Occipital lobe (tissue), 2 donors: ENCODE results near the gene ARSG. TPM values are rescaled to one million over a fixed set of nuclear protein-coding genes. Genes with fewer than 3 reads are reported as not detected.
"Not testable (repeated sequence)": the region's sequence is repeated elsewhere in the genome, so short reads cannot be mapped to it uniquely, and the experiment has no call there.

Experiments
- DNase-seq: peaks from one replicate; lab custom pipeline; 2025; lab: John Stamatoyannopoulos, UW
- total RNA-seq: library from RNA; depleted of rRNA; stranded (reverse); fragments of >200 nt; gene quantifications from one replicate; pipeline ENCODE4 v1.2.3, GENCODE V29; 2014

Gene ARSG
- total RNA-seq, 1 donor from 2014 or later = 4.4 TPM

- DNase-seq = no peak
These were observed 103.5 kb downstream of the ARSG start for GRCh38 chr17:68394608-68395331.

- no peak for DNase-seq
These were observed 105.2 kb downstream of the ARSG start for GRCh38 chr17:68396226-68397107.

- no peak for DNase-seq
These were observed 105.8 kb downstream of the ARSG start for GRCh38 chr17:68397108-68397536.

GRCh38 chr17:68398691-68399637 lies 107.7 kb downstream of the ARSG start:
- DNase-seq = no peak

- no peak for DNase-seq
These were observed 108.5 kb downstream of the ARSG start for GRCh38 chr17:68399638-68400403.

- DNase-seq = peak; percentile 27
These were observed 109.1 kb downstream of the ARSG start for GRCh38 chr17:68400404-68400735.

GRCh38 chr17:68401288-68401687 lies 110.0 kb downstream of the ARSG start:
- DNase-seq = no peak

- no peak for DNase-seq
These were observed 111.8 kb downstream of the ARSG start for GRCh38 chr17:68403122-68403521.

GRCh38 chr17:68403837-68404236 lies 112.5 kb downstream of the ARSG start:
- not testable (repeated sequence) for DNase-seq

GRCh38 chr17:68407656-68408055 lies 116.4 kb downstream of the ARSG start:
- not testable (repeated sequence) for DNase-seq

GRCh38 chr17:68413597-68414560 lies 122.6 kb downstream of the ARSG start:
- not testable (repeated sequence) for DNase-seq

- not testable (repeated sequence) for DNase-seq
These were observed 123.6 kb downstream of the ARSG start for GRCh38 chr17:68414901-68415300.

GRCh38 chr17:68417317-68417716 lies 126.0 kb downstream of the ARSG start:
- no peak for DNase-seq

- DNase-seq = no peak
These were observed 127.6 kb downstream of the ARSG start for GRCh38 chr17:68418876-68419275.

- DNase-seq = no peak
These were observed 128.8 kb downstream of the ARSG start for GRCh38 chr17:68420065-68420464.

- no peak for DNase-seq
These were observed 130.2 kb downstream of the ARSG start for GRCh38 chr17:68421486-68421885.

GRCh38 chr17:68422821-68423220 lies 131.5 kb downstream of the ARSG start:
- no peak for DNase-seq

GRCh38 chr17:68423251-68423650 lies 132.0 kb downstream of the ARSG start:
- DNase-seq = no peak

- DNase-seq = no peak
These were observed 132.9 kb downstream of the ARSG start for GRCh38 chr17:68424203-68424602.

GRCh38 chr17:68424861-68425260 lies 133.6 kb downstream of the ARSG start:
- no peak for DNase-seq
